ENCODE data around the gene MDH2. TPM values are rescaled to one million over a fixed set of nuclear protein-coding genes. Genes with fewer than 3 reads are reported as not detected.

MDH2 gene
- total and polyA plus RNA-seq, 12 donors, result 66.1 to 686 (median 441) TPM

DNA sequence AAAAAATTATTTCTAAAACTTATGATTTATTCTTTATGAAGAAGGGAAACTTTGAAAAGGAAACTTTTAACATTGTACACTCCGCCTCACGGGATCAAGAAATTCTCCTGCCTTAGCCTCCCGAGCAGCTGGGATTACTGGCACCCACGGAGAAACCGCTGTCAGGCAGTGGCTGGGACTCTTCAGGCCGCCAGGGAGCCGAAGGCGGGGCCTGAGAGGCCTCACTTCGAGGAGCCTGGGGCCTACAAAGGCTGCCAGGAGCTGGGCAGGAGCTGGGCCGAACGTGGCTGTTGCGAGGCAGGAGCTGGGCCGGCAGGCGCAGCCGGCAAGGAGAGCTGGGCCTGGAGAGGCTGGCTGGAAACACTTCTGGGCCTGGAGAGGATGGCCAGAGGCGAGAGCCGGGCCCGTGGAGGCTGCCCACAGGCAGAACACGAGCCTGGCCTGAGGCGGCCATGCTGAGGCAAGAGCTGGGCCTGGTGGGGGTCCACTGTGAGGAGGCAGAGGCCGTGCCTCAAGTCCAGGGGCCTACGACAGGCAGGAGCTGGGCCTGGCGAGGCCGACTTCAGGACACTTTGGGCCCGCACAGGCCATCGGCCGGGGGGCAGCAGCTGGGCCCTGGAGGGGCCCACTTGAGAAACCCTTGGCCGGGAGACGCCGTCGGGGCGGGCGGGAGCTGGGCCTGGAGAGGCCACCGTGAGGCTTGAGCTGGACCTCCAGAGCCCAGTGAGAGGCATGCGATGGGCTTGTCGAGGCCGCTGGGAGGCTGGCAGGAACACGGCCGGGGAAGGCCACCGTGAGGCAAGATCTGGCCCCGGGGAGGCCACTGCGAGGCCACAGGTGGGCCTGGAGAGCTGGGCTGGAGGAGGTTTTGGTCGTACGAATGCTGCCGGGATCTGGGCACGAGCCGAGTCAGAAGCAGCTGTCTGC, 23.7 kb downstream of the MDH2 start:
- TF ChIP-seq, protein P1, sequence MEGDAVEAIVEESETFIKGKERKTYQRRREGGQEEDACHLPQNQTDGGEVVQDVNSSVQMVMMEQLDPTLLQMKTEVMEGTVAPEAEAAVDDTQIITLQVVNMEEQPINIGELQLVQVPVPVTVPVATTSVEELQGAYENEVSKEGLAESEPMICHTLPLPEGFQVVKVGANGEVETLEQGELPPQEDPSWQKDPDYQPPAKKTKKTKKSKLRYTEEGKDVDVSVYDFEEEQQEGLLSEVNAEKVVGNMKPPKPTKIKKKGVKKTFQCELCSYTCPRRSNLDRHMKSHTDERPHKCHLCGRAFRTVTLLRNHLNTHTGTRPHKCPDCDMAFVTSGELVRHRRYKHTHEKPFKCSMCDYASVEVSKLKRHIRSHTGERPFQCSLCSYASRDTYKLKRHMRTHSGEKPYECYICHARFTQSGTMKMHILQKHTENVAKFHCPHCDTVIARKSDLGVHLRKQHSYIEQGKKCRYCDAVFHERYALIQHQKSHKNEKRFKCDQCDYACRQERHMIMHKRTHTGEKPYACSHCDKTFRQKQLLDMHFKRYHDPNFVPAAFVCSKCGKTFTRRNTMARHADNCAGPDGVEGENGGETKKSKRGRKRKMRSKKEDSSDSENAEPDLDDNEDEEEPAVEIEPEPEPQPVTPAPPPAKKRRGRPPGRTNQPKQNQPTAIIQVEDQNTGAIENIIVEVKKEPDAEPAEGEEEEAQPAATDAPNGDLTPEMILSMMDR (IDR thresholded peaks at IDR 0.05), result no peak
- ATAC-seq (peak in 4 of 8 donors; percentile 14 to 39 (median 32)), DNase-seq (peak; percentile 23 to 52)
- Histone ChIP-seq H3K4me1 (peaks cover 0 to 31% (median 14%) of the 10 kb centered on the region in 9 donors), H3K27ac (peak overlapping the region in 6 of 10 donors; percentile 5 to 62 (median 45)), H3K36me3 (peaks cover 0 to 13% (median 4%) of the 10 kb centered on the region in 9 donors), H3K27me3 (no peaks in the 10 kb centered on the region), H3K4me3 (no peak overlapping the region), H3K9me3 (peaks cover 0 to 15% (median 6%) of the 10 kb centered on the region in 11 donors)
- intact Hi-C loops (cut with DNase I), result no loop called here
- WGBS, 2 donors, result 78 to 90% methylated on average over 40 to 47 of the region's 47 CpGs

DNA sequence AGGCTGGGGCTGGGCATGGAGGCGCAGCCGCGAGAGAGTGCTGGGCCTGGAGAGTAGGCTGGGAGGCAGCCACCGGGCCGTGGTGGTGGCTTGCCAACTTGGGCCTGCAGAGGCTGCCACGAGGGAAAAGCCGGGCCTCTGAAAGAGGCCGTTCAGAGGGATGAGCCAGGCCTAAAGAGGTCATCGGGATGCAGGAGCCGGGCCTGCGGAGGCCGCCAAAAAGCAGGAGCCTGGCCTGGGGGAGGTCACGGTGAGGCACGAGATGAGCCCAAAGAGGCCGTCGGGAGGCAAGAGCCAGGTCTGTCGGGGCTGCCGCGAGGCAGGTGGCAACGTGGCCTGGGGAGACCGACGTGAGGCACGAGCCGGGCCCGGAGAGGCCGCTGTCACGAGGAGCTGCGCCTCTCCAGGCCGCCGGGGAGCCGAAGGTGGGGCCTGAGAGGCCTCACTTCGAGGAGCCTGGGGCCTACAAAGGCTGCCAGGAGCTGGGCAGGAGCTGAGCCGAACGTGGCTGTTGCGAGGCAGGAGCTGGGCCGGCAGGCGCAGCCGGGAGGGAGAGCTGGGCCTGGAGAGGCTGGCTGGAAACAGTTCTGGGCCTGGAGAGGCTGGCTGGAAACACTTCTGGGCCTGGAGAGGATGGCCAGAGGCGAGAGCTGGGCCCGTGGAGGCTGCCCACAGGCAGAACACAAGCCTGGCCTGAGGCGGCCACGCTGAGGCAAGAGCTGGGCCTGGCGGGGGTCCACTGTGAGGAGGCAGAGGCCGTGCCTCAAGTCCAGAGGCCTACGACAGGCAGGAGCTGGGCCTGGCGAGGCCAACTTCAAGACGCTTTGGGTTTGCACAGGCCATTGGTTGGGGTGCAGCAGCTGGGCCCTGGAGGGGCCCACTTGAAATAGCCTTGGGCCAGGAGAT, 24.6 kb downstream of the MDH2 start:
- TF ChIP-seq, protein P1 (IDR thresholded peaks at IDR 0.05), result no peak
- 96% methylated on average over 47 of the region's 47 CpGs for WGBS, 2 donors
- Histone ChIP-seq H3K4me1 (peaks cover 0 to 21% (median 10%) of the 10 kb centered on the region in 9 donors), H3K27ac (no peak overlapping the region), H3K27me3 (no peaks in the 10 kb centered on the region), H3K4me3 (no peak overlapping the region), H3K9me3 (peaks cover 0 to 15% (median 6%) of the 10 kb centered on the region in 11 donors), H3K36me3 (peaks cover 0 to 4% (median 0%) of the 10 kb centered on the region in 9 donors)
- no peak for ATAC-seq
- intact Hi-C loops (cut with DNase I), result no loop called here
- DNase-seq, result no peak

DNA sequence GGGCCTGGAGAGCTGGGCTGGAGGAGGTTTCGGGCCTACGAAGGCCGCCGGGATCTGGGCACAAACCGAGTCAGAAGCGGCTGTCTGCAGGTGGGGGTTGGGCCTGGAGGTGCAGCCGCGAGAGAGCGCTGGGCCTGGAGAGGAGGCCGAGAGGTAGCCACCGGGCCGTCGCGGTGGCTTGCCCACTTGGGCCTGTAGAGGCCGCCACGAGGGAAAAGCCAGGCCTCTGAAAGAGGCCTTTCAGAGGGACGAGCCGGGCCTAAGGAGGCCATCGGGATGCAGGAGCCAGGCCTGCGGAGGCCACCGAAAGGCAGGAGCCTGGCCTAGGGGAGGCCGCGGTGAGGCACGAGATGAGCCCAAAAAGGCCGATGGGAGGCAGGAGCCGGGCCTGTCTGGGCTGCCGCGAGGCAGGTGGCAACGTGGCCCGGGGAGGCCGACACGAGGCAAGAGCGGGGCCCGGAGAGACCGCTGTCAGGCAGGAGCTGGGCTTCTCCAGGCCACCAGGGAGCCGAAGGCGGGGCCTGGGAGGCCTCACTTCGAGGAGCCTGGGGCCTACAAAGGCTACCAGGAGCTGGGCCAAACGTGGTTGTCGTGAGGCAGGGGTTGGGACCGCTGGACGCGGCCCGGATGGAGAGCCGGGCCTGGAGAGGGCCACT, 25.6 kb downstream of the MDH2 start:
- Histone ChIP-seq H3K36me3 (no peaks in the 10 kb centered on the region), H3K9me3 (peaks cover 0 to 15% (median 6%) of the 10 kb centered on the region in 11 donors), H3K27ac (no peak overlapping the region), H3K4me1 (peaks cover 0 to 20% (median 10%) of the 10 kb centered on the region in 9 donors), H3K27me3 (no peaks in the 10 kb centered on the region), H3K4me3 (no peak overlapping the region)
- ATAC-seq (no peak), DNase-seq (no peak)
- WGBS, 2 donors, result 93% methylated on average over 44 to 45 of the region's 45 CpGs
- intact Hi-C loops (cut with DNase I), result no loop called here
- TF ChIP-seq, protein P1 (IDR thresholded peaks at IDR 0.05), result no peak

All from heart right ventricle (tissue), 16 donors.